ENCODE measurements around the gene TRIM36.

The TRIM36 gene

DNA sequence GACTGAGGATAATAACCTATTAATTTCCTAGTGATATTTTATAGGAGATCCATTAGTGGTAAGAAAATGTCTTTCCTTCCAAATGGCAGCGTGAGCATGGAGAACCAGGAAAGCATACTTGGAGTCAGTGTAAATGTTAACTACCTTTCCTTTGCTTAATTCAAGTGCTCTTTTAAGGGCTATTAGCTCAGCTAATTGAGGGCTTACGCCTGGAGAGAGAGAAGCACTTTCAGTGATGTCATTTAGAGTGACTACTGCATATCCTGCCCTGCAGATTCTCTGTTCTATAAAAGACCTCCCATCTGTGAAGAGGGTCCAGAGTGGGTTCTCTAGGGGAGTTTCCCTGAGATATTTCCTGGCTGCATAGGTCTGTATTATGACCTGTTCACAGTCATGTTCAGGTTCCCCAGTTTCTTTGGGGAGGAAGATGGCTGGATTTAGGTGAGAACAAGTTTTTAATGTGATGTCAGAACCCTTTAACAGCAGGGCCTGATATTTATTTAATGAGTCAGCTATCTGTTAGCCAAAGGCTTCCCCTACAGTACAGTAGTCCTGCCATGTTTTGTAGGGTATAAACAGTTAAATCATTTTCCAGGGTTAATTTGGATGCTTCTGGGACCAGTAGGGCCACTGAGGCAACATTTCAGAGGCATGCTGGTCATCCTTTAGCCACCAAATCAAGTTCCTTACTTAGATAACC is 89.6 kb downstream of the TRIM36 start:
- no peak for DNase-seq (ENCODE audit: low read depth in 2 of 3, low spot score in 2 of 3)

Measured in activated CD8-positive, alpha-beta memory T cell treated with anti-CD3 and anti-CD28 coated beads for 48 hours (primary cell).